Stimulated activated naive CD4-positive, alpha-beta T cell (primary cell): ENCODE data around the gene MPND.

Experiments used
- DNase-seq, 6 experiments: peaks; one replicate each; lab custom pipeline; 2025; lab: John Stamatoyannopoulos, UW

Gene MPND

DNA sequence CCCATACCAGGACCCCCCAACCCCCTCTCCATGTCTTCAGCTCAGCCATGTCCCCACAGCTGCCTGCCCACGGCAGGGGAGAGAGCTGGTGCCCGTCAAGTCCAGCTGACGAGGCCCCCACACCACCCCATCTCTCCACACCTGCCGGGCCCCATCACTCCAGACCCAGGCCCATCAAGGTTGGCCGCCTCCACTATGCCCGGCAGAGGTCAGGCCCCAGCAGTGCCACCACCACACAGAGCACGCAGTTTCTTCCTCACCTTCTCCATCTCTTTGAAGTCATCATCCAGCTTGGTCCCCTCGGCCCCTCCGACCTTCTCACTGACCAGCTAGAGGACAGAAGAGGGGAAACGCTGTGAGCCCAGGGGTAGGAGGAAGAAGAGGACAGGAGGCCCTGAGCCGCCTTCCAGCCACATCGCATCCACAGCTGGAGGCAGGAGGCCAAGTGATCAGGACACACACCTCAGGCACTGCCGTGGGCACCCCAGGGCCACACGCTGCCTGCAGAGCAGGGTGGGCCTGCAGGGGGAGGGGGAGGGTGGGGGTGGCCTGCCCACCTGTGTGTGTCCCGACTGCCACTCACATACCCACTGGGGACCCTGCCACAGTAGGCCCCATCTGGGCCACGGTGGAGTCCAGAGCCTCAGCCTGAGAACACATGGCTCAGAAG, 23.4 kb downstream of the MPND start:
- no peak for DNase-seq

DNA sequence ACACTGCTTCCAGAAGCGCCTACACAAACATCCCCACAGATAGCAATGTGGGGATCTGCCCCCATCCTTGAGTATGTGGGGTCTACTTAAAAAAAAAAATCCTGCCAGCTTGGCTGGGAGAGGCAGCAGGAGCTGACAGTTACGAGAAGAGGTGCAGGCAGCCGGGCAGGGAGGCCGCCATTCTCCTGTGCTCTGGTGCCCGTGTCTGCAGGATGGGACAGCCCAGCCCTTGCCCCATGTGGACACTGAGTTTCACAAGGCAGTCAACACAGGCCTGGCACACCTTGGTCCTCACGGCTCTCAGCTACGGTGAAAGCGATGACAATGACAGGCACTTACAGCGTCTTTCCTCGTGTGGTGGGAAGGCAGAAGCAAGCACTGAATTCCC, 24.0 kb downstream of the MPND start:
- DNase-seq: no peak

DNA sequence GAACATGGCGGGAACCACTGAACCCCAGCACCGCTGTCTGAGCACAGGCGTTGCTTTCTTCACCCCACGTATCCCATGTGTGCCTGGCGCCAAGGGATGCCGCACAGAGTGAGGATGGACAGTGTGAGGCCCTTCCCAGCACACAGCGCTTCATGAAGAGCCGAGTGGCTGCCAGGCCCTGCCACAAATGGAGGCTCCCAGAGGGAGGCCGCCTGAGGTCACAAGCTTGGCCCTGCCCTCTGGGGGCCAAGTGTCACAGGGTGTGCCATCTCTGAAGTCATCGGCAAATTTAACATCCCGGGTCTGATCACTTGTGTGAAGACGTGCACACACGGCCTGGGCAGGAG, 24.4 kb downstream of the MPND start:
- no peak for DNase-seq

DNA sequence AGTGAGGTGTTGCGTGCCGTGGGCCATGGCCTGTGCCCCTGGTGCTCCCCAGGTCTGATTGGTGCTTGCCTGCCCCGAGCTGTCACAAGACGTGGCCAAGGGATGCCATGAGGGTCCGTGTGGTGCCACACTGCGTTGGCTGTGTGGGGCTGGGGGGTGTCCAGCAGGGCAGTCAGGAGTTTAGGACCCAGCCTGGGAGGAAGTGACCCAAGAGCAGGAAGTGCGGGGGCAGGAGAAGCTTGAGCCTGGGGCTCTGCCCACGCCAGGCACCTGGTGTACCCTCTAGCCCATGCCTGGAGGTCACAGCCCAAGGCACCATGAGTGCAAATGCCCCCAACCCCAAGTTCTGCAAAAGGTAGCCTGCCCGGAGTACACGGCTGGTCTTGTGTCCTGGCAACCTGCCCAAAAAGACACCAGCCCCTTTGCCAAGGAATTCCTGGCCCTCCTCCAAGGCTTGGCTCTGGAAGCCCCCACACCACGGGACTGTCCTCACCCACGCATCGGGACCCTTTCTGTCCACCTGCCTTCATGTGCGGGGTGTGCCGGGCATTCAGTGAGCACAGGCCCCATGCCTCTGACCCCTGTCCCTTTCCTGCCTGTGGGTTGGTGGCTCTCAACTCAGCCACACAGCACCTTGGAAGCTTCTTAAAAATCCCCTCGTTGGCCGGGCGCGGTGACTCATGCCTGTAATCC, 24.9 kb downstream of the MPND start:
- no peak for DNase-seq

DNA sequence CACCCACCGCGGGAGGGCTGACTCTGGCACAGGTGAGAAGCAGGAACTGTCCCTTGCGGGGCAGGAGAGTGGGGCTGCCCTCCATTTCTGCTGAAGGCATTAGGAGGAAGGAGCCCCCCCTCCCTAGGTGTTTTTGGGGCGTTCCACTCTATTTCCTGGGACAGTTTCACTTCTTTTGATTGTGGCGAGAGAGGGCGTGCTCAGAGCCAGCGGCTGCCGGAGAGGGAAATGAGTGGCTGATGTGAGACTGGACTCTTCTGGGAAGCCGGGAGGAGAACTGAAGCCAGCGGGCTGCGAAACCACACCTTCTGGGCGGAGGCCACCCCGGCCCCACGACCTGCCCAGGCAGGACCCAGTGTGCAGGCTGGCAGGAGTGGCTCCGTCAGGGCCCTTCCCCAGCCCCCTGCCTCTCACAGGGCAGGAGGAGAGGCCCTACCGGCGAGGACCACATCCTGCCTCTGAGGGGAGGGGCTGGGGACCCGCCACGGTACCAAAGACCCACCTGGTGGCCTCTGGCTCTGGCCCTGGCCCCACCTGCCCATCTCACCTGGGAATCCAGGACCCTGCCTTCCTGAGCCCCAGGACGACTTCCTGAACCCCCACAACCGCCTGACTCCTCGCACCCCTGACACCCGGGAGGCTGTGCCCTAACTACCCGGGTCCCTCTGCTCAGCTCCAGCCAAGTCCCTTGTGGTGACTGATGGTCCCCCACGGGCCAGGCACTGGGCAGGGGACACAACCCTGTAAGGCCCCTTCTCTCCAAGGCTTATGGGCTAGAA, 25.9 kb downstream of the MPND start:
- peak; percentile 53 to 73 (median 66) for DNase-seq

DNA sequence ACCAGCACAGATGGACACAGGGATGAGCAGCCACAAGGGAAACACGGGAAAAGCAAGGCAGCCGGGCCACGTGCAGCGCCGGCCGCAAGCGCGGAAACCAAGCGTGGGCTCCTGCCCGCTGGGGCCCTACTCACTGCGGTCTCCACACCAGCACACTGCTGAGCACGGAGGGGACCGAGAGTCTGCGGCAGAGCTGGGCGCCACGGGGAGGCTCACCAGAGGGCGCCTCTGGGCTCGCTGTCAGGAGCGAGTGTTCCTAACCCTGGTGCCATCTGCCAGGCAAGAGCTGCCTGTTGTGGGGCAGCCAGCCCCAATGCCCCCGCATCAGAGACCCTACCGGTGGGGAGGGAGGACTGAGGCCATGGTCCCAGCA, 26.5 kb downstream of the MPND start:
- peak; percentile 24 to 69 (median 55) for DNase-seq

DNA sequence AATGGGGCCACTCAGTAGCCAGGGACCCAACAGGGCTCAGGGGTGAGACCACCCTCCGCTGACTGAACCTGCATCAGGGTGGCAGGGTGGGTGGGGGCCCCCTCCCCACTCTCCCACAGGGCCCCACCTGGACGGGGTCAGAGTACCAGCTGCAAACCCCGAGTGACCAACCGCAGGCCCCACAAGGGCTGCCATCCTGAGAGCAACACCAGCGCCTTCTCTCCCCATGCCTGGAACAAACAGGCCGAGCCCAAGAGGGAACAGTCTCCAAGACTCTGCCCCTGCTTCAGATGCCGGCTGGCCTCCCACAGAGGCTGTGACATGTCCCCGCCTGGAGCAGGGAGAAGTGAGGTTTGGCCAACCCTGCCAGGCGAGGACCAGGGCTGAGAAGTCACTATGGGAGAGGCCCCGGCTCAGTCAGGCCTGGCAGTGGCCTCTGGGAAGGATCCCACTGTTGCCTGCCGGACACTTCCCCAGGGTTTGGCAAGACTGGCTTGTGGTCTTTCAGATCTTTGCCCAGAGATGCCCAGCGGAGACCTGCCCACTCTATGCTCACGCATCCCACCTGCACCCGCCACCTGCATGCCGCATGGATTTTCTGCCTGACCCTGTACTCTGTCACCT, 27.2 kb downstream of the MPND start:
- DNase-seq: no peak

DNA sequence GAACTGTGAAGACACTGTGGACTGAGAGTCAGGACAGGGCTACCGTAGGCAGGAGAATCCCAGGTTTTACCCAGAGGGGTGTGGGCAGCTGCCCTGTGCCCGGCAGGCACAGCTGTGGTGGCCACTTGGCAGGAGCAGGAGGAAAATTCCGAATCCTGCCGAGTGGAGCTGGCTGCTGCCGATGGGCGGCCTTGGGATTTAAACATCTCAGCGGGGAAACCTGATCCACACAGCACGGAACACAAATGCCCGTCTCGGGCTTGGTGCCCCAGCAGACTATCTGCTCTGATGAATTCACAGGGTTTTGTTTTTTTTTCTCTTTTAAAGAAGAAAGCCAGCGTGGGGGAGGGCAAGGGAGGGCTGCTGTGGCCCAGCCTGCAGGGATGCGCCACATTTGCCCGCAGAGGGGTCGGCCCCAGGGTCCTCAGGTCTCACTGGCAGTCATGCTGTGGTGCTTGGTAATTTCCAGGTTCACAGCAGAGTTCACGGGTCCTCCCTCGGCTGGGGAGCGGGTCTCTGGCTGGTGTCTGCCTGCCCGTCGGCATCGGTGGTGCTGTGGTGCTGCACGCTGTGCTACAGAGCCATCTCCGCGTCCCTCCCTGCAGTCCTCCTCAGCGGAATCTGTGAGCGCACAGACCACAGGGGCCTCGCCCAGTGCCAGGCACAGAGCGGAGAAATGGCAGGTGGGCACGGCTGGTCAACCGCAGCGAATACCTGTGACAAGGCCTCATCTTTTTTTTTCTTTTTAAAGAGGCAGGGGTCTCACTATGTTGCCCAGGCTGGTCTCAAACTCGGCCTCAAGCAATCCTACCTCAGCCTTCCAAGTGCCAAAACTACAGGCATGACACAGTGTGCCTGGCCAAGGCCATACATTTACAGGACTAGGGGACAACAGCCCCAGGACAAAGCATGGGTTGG, 28.1 kb downstream of the MPND start:
- no peak for DNase-seq

DNA sequence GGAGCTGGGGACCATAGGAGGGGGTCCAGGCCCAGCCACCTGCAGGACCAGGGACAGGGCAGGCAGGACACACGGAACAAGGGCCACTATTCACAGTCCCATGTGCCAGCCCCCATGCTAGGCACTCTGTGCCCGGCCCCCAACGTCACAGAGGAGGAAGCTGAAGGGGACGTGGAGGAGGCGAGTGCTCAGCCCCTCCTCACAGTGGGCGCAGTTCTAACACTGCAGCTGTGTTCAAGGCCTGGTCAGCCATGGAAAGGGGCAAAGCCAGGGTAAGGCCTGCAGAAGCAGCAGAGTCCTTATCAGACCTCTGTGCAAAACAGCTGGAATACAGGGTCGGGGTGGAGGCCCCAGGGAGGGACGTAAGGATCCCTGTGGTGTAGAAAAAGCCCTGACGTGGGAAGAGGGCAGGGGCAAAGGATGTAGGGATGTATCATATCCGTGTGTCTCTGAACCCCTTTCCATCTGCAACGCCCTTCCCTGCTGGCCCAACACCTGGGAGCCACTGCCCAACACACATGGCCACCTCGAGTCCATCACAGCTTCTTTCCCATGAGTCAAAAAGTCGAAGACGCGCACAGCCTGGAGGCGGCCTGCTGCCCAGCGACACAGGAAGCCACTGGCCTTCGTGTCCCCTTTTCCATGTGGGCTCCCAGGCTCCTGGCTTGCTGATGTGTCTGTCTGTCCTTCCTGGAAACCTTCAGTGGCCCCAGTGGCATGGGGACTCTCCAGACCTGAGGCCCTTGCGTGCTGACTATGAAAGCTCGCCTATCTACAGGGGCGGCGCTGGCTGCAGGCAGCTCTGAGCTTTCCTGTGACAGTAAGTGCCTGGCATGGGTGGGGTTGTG, 29.0 kb downstream of the MPND start:
- no peak for DNase-seq

DNA sequence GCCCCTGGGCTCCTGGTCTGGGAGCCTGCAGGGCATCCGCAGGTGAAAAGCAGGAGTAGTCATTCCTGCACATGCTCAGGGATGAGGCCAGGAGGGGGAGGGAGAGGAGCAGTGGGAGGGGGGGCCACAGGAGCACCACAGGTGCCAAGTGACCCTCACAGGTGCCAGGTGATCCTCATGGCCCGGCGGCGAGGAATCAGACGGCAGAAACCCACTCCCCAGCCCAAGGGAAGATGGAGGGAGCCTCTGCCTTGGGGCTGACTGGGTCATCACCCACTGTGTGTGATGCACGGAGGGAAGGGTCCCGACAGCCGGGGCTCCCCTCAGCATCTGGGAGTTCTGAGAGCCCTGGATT, 29.6 kb downstream of the MPND start:
- DNase-seq: no peak

DNA sequence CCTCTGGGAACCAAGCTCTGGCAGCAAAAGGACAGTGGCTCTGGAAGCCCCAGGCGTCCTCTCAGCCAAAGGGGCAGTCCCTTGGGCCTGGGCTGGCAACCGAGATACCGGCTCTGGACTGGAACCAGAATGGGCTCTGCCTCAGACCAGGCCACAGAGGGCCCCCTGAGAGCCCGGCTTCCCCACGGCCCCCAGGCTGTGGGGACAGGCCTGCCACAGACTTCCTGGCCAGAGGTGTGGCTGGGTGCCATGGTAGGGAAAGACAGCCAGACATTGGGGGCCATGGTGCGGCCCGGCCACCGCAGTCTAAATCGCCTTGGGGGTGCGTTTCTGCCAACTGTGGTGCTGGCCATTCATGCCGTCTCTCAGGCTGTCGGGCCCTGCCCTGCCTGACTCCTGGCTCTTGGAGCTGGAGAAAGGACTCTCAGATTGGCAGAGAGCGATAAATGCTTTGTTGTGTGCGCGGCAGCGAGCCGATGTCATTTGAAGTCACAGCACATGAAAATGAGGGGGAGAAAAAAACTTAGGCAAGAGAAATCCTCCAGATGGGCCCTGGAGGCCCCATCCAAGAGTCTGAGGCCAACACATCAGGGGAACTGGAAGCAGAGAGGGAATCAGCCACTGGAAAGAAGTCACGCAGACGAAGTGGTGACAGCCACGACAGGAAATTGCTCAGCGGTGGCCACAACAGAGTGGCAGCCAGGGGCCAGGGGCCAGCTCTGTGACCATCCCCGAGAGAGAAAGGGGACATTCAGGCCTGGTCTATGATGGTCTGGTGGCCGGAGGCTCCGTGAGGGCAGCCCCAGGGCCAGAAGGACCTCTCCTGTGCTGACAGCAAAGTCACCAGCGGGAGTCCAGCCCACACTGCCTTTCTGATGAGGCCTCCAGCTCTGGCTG, 30.5 kb downstream of the MPND start:
- DNase-seq: no peak

DNA sequence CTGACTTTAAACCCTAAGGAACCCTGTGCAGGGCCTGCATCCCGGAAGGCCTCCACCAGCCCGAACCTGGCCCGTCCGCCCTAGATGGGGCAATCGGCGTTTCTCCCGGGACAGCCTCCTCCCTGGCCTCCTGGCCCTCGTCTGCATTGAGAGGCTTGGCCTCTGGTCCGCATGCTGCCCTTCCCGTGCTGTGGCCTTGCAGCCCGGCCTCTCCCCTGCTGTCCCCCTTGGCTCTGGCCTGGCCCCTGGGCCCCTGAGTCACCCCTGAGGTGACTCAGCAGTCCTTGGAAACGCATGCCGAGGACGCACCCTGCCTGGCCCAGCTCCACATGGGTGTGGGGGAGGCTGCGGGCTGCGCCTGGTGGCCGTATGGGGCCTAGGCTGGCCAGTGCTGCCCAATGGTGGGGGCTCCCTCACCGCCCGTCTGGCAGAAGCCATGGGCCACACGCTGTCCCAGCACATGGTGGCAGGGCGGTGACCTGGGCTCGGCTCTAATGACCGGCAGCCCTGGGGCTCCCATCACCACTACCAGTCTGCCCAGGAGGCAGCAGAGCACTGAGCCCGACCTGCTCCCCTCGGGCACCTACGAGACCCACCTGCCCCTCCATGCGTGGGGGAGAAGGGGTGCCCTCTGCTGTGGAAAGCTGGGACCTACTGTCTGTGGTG, 31.3 kb downstream of the MPND start:
- DNase-seq: no peak

DNA sequence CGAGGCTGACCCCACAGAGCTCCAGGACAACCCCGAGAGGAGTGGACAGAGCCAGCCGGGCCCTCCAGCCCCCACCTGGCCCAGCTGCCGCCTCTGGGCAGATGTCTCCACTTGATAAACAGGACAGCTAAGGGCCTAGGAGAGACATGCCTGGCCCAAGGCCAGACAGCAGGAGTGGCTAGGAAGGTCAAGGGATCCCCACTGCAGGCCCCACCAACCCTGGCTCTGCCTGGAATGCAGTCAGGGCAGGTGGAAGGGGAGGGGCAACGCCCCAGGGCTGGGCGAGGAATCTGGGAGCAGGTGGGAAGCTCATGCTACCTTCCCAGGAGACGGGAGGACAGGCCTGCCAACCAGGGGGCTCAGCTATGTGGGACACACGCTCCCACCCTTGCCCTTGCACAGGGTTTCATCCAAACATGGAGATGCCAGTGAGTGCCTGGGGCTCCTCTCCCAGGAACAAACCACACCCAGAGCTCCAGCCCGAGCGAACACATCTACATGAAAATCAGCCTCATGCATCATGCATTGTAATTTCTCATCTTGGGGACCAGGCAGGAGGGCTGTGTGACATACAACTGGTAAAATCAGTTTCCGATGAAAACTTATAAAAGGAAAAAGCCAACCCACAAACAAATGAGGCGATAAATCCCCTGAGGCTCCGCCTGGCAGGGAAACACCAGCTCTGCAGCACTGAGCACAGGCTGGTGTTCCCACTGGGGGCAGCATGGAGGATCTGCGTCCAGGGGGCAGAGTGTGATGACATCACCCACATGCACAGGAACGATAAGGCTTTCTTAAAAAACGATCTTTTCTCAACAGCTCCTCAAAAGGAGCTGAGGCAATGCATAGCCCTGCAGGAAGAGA, 32.0 kb downstream of the MPND start:
- no peak for DNase-seq

DNA sequence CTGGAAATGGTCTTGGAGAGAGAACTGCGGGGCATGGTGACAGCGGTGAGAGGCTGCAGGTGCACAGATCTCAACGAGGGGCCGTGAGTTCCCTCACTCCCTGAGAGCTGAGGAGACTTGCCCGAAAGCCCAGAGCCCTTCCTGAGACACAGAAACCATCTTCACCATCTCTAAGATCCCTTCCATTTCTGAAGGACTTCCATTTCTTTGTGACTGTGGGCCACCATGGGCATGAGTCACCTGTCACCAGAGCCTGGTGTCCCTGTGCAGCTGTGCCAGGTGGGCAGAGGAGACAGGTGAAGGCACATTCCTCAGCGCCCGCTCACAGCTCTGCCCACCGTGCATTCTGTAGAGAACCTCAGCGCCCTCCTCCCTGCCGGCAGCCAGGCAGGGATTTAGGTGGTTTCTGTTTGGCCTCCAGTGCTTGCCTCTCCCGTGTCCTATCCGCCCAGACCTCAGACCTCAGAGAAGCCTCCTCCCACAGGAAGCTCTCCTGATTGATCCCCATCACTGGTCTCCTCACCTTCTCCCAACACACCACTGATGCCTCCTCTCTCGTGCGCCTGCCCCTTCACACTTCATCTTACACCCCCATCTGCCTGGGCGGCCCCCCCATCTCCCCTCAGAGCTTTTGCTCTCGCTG, 32.8 kb downstream of the MPND start:
- no peak for DNase-seq

DNA sequence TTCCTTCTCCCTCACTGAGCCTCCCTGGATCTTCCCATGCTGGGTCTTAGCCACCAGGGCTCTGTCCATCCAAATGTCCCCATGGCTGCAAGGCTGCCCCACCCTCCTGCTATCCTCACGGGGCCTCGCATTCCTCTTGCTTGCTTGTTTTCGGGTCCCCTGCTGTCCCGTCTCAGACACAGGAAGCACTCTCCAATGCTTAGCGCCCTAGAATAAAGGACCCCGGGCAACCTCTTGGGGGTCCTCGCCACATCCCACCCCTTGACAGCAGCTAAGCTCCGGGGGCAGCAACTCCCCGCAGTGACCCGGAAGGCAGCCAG, 33.3 kb downstream of the MPND start:
- no peak for DNase-seq

DNA sequence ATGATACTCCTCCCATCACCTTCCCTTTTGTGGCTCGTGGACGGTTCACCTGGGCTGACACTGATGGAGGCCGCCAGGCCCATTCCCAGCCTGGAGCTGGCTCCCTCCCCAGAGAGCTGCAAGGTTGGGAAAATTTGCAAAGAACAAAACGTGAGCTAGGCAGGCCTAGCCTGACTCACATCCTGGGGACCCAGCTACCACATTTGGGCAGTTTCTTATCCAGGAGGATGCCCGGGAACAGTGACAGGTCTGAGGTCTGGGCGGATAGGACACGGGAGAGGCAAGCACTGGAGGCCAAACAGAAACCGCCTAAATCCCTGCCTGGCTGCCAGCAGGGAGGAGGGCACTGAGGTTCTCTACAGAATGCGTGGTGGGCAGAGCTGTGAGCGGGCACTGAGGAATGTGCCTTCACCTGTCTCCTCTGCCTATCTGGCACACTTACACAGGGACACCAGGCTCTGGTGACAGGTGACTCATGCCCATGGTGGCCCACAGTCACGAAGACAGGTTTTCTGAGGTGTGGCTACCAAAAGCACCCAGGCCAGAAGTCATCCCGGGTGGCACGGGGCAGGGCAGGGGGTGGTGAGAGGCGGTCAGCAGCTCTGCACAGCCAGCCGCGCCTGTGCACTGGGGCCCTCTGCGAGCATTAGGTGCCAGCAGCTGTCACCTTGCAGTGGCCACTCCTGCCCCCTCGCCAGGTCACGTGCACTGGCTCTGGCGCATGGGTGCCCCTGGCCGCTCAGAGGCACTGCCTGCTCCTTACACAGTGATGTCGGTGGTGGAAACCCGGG, 33.8 kb downstream of the MPND start:
- no peak for DNase-seq

DNA sequence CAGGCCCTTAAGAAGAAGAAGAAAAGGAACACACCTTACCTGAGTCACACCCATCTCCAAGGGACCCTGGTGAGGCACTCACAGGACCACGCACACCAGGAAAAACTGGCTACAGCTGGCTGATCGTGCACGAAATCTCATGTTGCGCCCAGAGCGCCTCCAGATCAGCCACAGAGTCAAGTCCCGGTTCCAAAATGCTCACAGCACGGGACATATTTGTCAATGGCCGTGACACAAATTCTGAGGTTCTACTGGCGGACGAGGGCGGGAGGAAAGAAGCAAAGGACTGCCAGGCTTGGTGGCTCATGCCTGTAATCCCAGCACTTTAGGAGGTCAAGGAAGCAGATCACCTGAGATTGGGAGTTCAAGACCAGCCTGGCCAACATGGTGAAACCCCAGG, 35.5 kb downstream of the MPND start:
- DNase-seq: no peak
